Choroid plexus epithelial cell (primary cell): Measurements from ENCODE around the gene PLEKHG4B.
A peak's percentile ranks its signal among the peaks of the same experiment; 100 is the strongest.

Source experiments
- DNase-seq: peaks from one replicate; pipeline ENCODE4 v3.0.0-alpha.2; 2010; ENCODE audit warnings: low read depth
- H3K4me3 ChIP-seq: 2 replicates; pipeline ENCODE4 v1.5.1; 2011; ENCODE audit warnings: low read depth, mild to moderate bottlenecking, control low read depth, low read length, moderate library complexity
- CTCF ChIP-seq: conservative IDR thresholded peaks from 2 replicates; pipeline ENCODE4 v1.5.1; 2011; ENCODE audit warnings: low read depth, mild to moderate bottlenecking, control low read depth, inconsistent platforms, low read length, moderate library complexity

Gene PLEKHG4B

GRCh38 chr5:201672-202071 lies 109.7 kb downstream of the PLEKHG4B start:
- no peak overlapping the region for H3K4me3 ChIP-seq
- no peak for TF ChIP-seq CTCF
- DNase-seq, result no peak

- DNase-seq, result no peak
- no peak overlapping the region for H3K4me3 ChIP-seq
- TF ChIP-seq CTCF, result no peak
These were observed 111.4 kb downstream of the PLEKHG4B start for GRCh38 chr5:203246-203930.

- no peak overlapping the region for H3K4me3 ChIP-seq
- TF ChIP-seq CTCF, result no peak
- DNase-seq, result no peak
These were observed 112.0 kb downstream of the PLEKHG4B start for GRCh38 chr5:204001-204400.

- TF ChIP-seq CTCF, result no peak
- no peak overlapping the region for H3K4me3 ChIP-seq
- DNase-seq, result no peak
These were observed 112.5 kb downstream of the PLEKHG4B start for GRCh38 chr5:204462-204861.

GRCh38 chr5:204966-205670 lies 113.2 kb downstream of the PLEKHG4B start:
- no peak for TF ChIP-seq CTCF
- no peak overlapping the region for H3K4me3 ChIP-seq

GRCh38 chr5:206406-206805 lies 114.4 kb downstream of the PLEKHG4B start:
- TF ChIP-seq CTCF, result no peak
- H3K4me3 ChIP-seq, result no peak overlapping the region
- DNase-seq, result peak; percentile 63

More at GRCh38 chr5:204966-205670, 113.2 kb downstream of the PLEKHG4B start:
- no peak for DNase-seq
